ENCODE data around the gene PMP22.

DNA sequence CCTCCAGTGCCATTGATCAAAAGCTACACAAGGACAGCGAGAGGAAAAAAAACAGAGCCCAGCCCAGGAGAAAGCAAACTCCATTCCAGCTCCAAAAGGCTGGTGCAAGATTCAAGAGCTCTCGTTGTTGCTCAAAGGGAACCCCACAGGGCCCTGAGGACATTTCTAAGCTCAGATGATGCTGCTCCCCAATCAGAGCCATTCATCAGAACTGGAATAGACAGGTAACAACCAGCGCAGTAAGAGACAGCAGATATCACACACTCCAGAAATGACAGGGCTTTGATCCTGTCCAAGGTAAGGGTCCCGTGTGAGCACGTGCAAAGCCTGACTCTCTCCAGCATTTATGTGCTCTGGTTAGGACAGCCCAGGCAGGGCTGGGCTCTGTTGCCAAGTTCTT, 20.1 kb downstream of the PMP22 start:
- no peak for TF ChIP-seq POLR2A (IDR thresholded peaks at IDR 0.05)
- TF ChIP-seq, protein P1, sequence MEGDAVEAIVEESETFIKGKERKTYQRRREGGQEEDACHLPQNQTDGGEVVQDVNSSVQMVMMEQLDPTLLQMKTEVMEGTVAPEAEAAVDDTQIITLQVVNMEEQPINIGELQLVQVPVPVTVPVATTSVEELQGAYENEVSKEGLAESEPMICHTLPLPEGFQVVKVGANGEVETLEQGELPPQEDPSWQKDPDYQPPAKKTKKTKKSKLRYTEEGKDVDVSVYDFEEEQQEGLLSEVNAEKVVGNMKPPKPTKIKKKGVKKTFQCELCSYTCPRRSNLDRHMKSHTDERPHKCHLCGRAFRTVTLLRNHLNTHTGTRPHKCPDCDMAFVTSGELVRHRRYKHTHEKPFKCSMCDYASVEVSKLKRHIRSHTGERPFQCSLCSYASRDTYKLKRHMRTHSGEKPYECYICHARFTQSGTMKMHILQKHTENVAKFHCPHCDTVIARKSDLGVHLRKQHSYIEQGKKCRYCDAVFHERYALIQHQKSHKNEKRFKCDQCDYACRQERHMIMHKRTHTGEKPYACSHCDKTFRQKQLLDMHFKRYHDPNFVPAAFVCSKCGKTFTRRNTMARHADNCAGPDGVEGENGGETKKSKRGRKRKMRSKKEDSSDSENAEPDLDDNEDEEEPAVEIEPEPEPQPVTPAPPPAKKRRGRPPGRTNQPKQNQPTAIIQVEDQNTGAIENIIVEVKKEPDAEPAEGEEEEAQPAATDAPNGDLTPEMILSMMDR (IDR thresholded peaks at IDR 0.05): no peak

Measured in uterus (tissue), 2 donors.